Panc1 (cell line): Measurements from ENCODE around the gene IFT122. TPM values are rescaled to one million over a fixed set of nuclear protein-coding genes. Genes with fewer than 3 reads are reported as not detected.

Source experiments
- ATAC-seq: fragments of 200-7000 bp; cut with Tn5 transposase; 2 replicates; pipeline ENCODE4 v1.9.1; 2020; ENCODE audit warnings: mild to moderate bottlenecking, moderate library complexity
- BruUV-seq: library from RNA; stranded (reverse); fragments of 400-500 nt; replicated peaks from 2 replicates; lab custom pipeline; 2021; lab: Mats Ljungman, UMichigan
- CTCF ChIA-PET: fragments of 300-600 bp; sonication (Branson Sonifier 250); formaldehyde crosslinking; loops from one replicate; lab custom pipeline; 2022; ENCODE audit warnings: antibody characterized with exemption; lab: Charles Lee
- POLR2A ChIA-PET: fragments of 300-600 bp; sonication (Branson Sonifier 250); formaldehyde crosslinking; loops from one replicate; lab custom pipeline; 2022; ENCODE audit warnings: antibody characterized with exemption; lab: Charles Lee
- DNase-seq: peaks from one replicate; pipeline ENCODE4 v3.0.0-alpha.2; 2010; ENCODE audit warnings: low read depth, low spot score
- H3K27ac ChIP-seq: 2 replicates; pipeline ENCODE4 v1.5.1; 2011; ENCODE audit warnings: mild to moderate bottlenecking, low read length, inconsistent platforms
- H3K27me3 ChIP-seq: fragments of 200-500 bp; sonication (Bioruptor generic); 2 replicates; pipeline ENCODE4 v1.6.0; 2014; ENCODE audit warnings: low read length, inconsistent platforms; ENCODE audit not compliant: control insufficient read depth, insufficient read depth
- H3K36me3 ChIP-seq: fragments of 200-500 bp; sonication (Bioruptor generic); 2 replicates; pipeline ENCODE4 v1.5.1; 2014; ENCODE audit warnings: inconsistent platforms, mild to moderate bottlenecking, low read length, moderate library complexity; ENCODE audit not compliant: control insufficient read depth, insufficient read depth
- H3K4me1 ChIP-seq: 2 replicates; pipeline ENCODE4 v1.5.1; 2011; ENCODE audit warnings: inconsistent platforms, mild to moderate bottlenecking, low read length, moderate library complexity; ENCODE audit not compliant: control insufficient read depth, insufficient read depth
- H3K4me3 ChIP-seq, 2 experiments: 2 replicates each; pipeline ENCODE4 v1.5.1; 2011 to 2012; ENCODE audit warnings: low read depth in 2 of 2, low read length in 2 of 2, mild to moderate bottlenecking in 2 of 2, inconsistent platforms in 1 of 2, moderate library complexity in 1 of 2
- H3K9me3 ChIP-seq: fragments of 200-500 bp; sonication (Bioruptor generic); 2 replicates; pipeline ENCODE4 v1.5.1; 2014; ENCODE audit warnings: low read depth, mild to moderate bottlenecking, inconsistent platforms, low read length, moderate library complexity; ENCODE audit not compliant: control insufficient read depth, insufficient read depth
- CTCF ChIP-seq: fragments of 450-650 bp; IDR thresholded peaks from 2 replicates; pipeline ENCODE4 v1.5.1; 2017; ENCODE audit warnings: mild to moderate bottlenecking
- POLR2AphosphoS5 ChIP-seq: IDR thresholded peaks from 2 replicates; pipeline ENCODE4 v1.6.1; 2012; ENCODE audit warnings: mild to moderate bottlenecking, low read depth, low read length, moderate library complexity
- REST ChIP-seq, 2 experiments: IDR thresholded peaks; 2 replicates each; pipeline ENCODE4 v1.6.1; 2011 to 2012; ENCODE audit warnings: low read depth in 2 of 2, control low read depth in 1 of 2, low read length in 1 of 2, mild to moderate bottlenecking in 1 of 2, moderate library complexity in 1 of 2; ENCODE audit not compliant: insufficient read depth in 1 of 2
- SIN3A ChIP-seq: IDR thresholded peaks from 2 replicates; pipeline ENCODE4 v1.6.1; 2012; ENCODE audit warnings: low read depth, mild to moderate bottlenecking, low read length, moderate library complexity, borderline replicate concordance; ENCODE audit not compliant: insufficient read depth
- TCF7L2 ChIP-seq: IDR thresholded peaks from 2 replicates; pipeline ENCODE4 v1.6.1; 2011; ENCODE audit warnings: mild to moderate bottlenecking, low read depth, low read length, inconsistent platforms
- in situ Hi-C: cut with HindIII; loops from 2 replicates; pipeline ENCODE4 v1.10.0; 2016; ENCODE audit warnings: low sequenced_read_pairs, low pct_unique_long_range_greater_than_20kb
- intact Hi-C: fragments of 100-400 bp; cut with micrococcal nuclease; formaldehyde crosslinking; loops from one replicate; pipeline ENCODE4 v1.10.0; 2022; ENCODE audit not compliant: unreplicated experiment
- total RNA-seq: library from RNA; stranded (reverse); gene quantifications from one replicate; pipeline ENCODE4 v1.2.1, GENCODE V29; 2021; ENCODE audit not compliant: unreplicated experiment

IFT122 gene
- total RNA-seq, 1 experiment from 2014 or later, result 52.4 TPM

DNA sequence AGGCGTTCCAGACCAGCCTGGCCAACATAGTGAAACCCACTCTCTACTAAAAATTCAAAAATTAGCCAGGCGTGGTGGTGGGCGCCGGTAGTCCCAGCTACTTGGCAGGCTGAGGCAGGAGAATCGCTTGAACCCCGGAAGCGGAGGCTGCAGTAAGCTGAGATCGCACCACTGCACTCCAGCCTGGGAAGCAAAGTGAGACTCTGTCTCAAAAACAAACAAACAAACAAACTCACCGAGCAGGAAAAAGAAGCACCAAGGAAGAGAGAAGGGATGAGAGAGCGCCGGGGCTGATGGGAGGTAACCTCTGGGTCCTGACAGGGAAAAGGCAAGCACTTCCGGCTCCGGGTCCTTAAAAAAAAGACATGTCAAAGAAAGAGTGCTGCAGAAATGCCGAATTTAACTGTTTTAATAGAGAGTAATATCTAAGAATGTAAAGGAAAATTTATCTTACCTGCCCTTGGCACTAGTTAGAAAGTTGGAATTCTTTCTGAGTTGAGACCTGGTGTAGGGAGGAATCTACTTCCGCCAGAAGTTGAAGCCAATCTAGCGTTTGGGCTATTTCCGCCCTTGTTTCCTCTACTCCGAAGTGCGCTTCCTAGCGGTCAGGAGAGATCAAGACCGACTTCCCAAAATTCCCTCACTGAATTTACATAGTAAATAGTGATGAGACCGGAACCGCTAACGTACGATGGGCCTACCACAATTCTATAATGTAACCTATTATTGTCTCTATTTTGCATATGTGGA lies 40.7 kb upstream of the IFT122 start:
- TF ChIP-seq SIN3A (peak; percentile 47; the same call in 1 of the 2 replicates), CTCF (peak; percentile 97), REST (IDR thresholded peaks at IDR 0.05; ENCODE audit: insufficient read depth in 1 of 2, low read depth in 2 of 2, low read length in 1 of 2) (no peak), TCF7L2 (peak; percentile 57; the same call in 1 of the 2 replicates), POLR2AphosphoS5 (no peak; the same call in 1 of the 2 replicates)
- Histone ChIP-seq H3K9me3 (no peaks in the 10 kb centered on the region), H3K4me1 (peaks cover 16% of the 10 kb centered on the region), H3K36me3 (peaks cover 3% of the 10 kb centered on the region; the same call in 1 of the 2 replicates), H3K4me3 (peak overlapping the region; percentile 72 to 93), H3K27ac (peak overlapping the region; percentile 96), H3K27me3 (no peaks in the 10 kb centered on the region)
- ATAC-seq (peak; percentile 94), DNase-seq (peak; percentile 98)
- ChIA-PET CTCF (interaction anchor here (0.6 to 1.0 kb wide), 5 partner anchors 29 to 431 kb away, joined by 3 to 20 read pairs (median 7); partner anchors contain the start of gene EFCAB12), POLR2A (interaction anchor here (0.6 to 1.2 kb wide), 9 partner anchors 14 to 1801 kb away, joined by 3 to 15 read pairs (median 5); partner anchors contain the start of gene MCM2)
- no TSS peak for BruUV-seq
- intact Hi-C loops, result no loop called here
- in situ Hi-C loops, result no loop called here

DNA sequence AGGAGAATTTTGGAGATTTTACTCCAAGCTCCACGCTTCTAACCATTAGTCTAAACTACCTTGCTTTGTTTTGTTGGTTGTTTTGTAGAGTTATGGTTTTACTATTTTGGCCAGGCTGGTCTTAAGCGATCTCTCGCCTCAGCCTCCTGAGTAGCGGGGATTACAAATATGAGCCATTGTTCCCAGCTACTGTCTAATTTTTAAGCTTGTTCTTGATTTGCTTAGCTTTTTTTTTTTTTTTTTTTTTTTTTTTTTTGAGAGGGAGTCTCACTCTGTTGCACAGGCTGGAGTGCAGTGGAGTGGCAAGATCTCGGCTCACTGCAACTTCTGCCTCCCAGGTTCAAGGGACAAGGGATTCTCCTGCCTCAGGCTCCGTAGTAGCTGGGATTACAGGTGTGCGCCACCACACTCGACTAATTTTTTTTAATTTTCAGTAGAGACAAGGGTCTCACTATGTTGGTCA lies 40.1 kb upstream of the IFT122 start:
- Histone ChIP-seq H3K27ac (peak overlapping the region; percentile 96), H3K27me3 (no peaks in the 10 kb centered on the region), H3K4me3 (peak overlapping the region; percentile 72 to 93), H3K36me3 (peaks cover 3% of the 10 kb centered on the region; the same call in 1 of the 2 replicates), H3K4me1 (peaks cover 16% of the 10 kb centered on the region), H3K9me3 (no peaks in the 10 kb centered on the region)
- DNase-seq (peak; percentile 53), ATAC-seq (peak; percentile 53)
- TF ChIP-seq POLR2AphosphoS5 (peak; percentile 90), SIN3A (0 out of 2 replicates have a peak, but pooled peaks have one; percentile 72), TCF7L2 (no peak)
- TSS peak; percentile 100 for BruUV-seq
- intact Hi-C loops, result no loop called here
- ChIA-PET POLR2A (interaction anchor here (0.6 to 1.2 kb wide), 9 partner anchors 13 to 1802 kb away, joined by 3 to 15 read pairs (median 5); partner anchors contain the start of gene MCM2), CTCF (interaction anchor here (0.6 to 0.8 kb wide), 4 partner anchors 89 to 430 kb away, joined by 4 to 20 read pairs (median 8); no protein-coding TSS in a partner anchor)
- in situ Hi-C loops, result no loop called here
